HK-2 (cell line): Measurements from ENCODE around the gene FAM89B.
A peak's percentile ranks its signal among the peaks of the same experiment; 100 is the strongest.
"Not testable (repeated sequence)": the region's sequence is repeated elsewhere in the genome, so short reads cannot be mapped to it uniquely, and the experiment has no call there.

ENCODE experiments used
- DNase-seq: peaks from one replicate; pipeline ENCODE4 v3.0.0-alpha.2; 2018; ENCODE audit not compliant: unreplicated experiment

The FAM89B gene

GRCh38 chr11:65572356-65573051 lies at the start of gene FAM89B:
FAM89B (plus strand) TSS chr11:65572538; CDS start chr11:65572670, 132 bp downstream.
- peak; percentile 70 for DNase-seq

- DNase-seq, result peak; percentile 28
These were observed 49.4 kb upstream of the FAM89B start for GRCh38 chr11:65522718-65523630.

GRCh38 chr11:65523631-65523968 lies 48.7 kb upstream of the FAM89B start:
- not testable (repeated sequence) for DNase-seq

- DNase-seq, result no peak
These were observed 48.2 kb upstream of the FAM89B start for GRCh38 chr11:65524014-65524740.

GRCh38 chr11:65524741-65525545 lies 47.4 kb upstream of the FAM89B start, which contains the start of gene SCYL1:
SCYL1 (plus strand) TSS chr11:65525083; CDS start chr11:65525154, 71 bp downstream.
- DNase-seq, result peak; percentile 79

GRCh38 chr11:65525546-65526480 lies 46.5 kb upstream of the FAM89B start:
- no peak for DNase-seq

GRCh38 chr11:65526744-65527143 lies 45.6 kb upstream of the FAM89B start:
- DNase-seq, result no peak

- no peak for DNase-seq
These were observed 43.5 kb upstream of the FAM89B start for GRCh38 chr11:65528819-65529350.

GRCh38 chr11:65529475-65530156 lies 42.7 kb upstream of the FAM89B start:
- DNase-seq, result no peak

- DNase-seq, result no peak
These were observed 42.2 kb upstream of the FAM89B start for GRCh38 chr11:65530157-65530496.

- DNase-seq, result no peak
These were observed 39.8 kb upstream of the FAM89B start for GRCh38 chr11:65532388-65533064.

- no peak for DNase-seq
These were observed 37.2 kb upstream of the FAM89B start for GRCh38 chr11:65535102-65535501.

GRCh38 chr11:65536412-65537295 lies 35.7 kb upstream of the FAM89B start:
- DNase-seq, result no peak

- no peak for DNase-seq
These were observed 35.1 kb upstream of the FAM89B start for GRCh38 chr11:65537296-65537597.

GRCh38 chr11:65537620-65538231 lies 34.6 kb upstream of the FAM89B start:
- no peak for DNase-seq

GRCh38 chr11:65538232-65538914 lies 34.0 kb upstream of the FAM89B start:
- DNase-seq, result no peak
